HG03135 (cell line): ENCODE data around the gene NTHL1.
A peak's percentile ranks its signal among the peaks of the same experiment; 100 is the strongest.

Experiments
- ATAC-seq: cut with Tn5 transposase; IDR thresholded peaks from one replicate; pipeline ENCODE4 v1.9.1; 2021; ENCODE audit warnings: mild to moderate bottlenecking, moderate library complexity; ENCODE audit not compliant: unreplicated experiment

Gene NTHL1

GRCh38 chr16:2031081-2031577 lies 16.5 kb downstream of the NTHL1 start:
- ATAC-seq: no peak

GRCh38 chr16:2030036-2030435 lies 17.6 kb downstream of the NTHL1 start:
- ATAC-seq: no peak

GRCh38 chr16:2029350-2029749 lies 18.3 kb downstream of the NTHL1 start:
- no peak for ATAC-seq

- no peak for ATAC-seq
Observed at GRCh38 chr16:2028620-2029220, 18.9 kb downstream of the NTHL1 start.

GRCh38 chr16:2028146-2028545 lies 19.5 kb downstream of the NTHL1 start:
- no peak for ATAC-seq

- ATAC-seq: no peak
Observed at GRCh38 chr16:2027024-2028010, 20.3 kb downstream of the NTHL1 start.

- ATAC-seq: no peak
Observed at GRCh38 chr16:2026461-2027023, 21.1 kb downstream of the NTHL1 start, which contains the start of gene NHERF2. NHERF2 (plus strand) TSS chr16:2026902; CDS start chr16:2027006, 104 bp downstream.

GRCh38 chr16:2025878-2026460 lies 21.7 kb downstream of the NTHL1 start:
- ATAC-seq: no peak

- ATAC-seq: no peak
Observed at GRCh38 chr16:2025251-2025650, 22.4 kb downstream of the NTHL1 start.

- ATAC-seq: no peak
Observed at GRCh38 chr16:2024032-2024420, 23.6 kb downstream of the NTHL1 start.

- peak; percentile 66 for ATAC-seq
Observed at GRCh38 chr16:2023092-2024031, 24.3 kb downstream of the NTHL1 start.

GRCh38 chr16:2022723-2023091 lies 24.9 kb downstream of the NTHL1 start:
- ATAC-seq: no peak

GRCh38 chr16:2019921-2020831 lies 27.5 kb downstream of the NTHL1 start:
- ATAC-seq: no peak

- ATAC-seq: no peak
Observed at GRCh38 chr16:2019518-2019920, 28.1 kb downstream of the NTHL1 start, which contains the start of gene NPW. NPW (plus strand) TSS chr16:2019785.

GRCh38 chr16:2016407-2016922 lies 31.2 kb downstream of the NTHL1 start:
- ATAC-seq: no peak

- no peak for ATAC-seq
Observed at GRCh38 chr16:2015947-2016208, 31.8 kb downstream of the NTHL1 start.

- ATAC-seq: no peak
Observed at GRCh38 chr16:2015117-2015946, 32.3 kb downstream of the NTHL1 start.

- ATAC-seq: no peak
Observed at GRCh38 chr16:2013527-2013926, 34.1 kb downstream of the NTHL1 start.
